GM03348 (cell line): ENCODE data around the gene GCC2.
"Not testable (repeated sequence)": the region's sequence is repeated elsewhere in the genome, so short reads cannot be mapped to it uniquely, and the experiment has no call there.

Source experiments
- DNase-seq: peaks from one replicate; pipeline ENCODE4 v3.0.0; 2012; ENCODE audit warnings: low spot score

GCC2 gene, protein sequence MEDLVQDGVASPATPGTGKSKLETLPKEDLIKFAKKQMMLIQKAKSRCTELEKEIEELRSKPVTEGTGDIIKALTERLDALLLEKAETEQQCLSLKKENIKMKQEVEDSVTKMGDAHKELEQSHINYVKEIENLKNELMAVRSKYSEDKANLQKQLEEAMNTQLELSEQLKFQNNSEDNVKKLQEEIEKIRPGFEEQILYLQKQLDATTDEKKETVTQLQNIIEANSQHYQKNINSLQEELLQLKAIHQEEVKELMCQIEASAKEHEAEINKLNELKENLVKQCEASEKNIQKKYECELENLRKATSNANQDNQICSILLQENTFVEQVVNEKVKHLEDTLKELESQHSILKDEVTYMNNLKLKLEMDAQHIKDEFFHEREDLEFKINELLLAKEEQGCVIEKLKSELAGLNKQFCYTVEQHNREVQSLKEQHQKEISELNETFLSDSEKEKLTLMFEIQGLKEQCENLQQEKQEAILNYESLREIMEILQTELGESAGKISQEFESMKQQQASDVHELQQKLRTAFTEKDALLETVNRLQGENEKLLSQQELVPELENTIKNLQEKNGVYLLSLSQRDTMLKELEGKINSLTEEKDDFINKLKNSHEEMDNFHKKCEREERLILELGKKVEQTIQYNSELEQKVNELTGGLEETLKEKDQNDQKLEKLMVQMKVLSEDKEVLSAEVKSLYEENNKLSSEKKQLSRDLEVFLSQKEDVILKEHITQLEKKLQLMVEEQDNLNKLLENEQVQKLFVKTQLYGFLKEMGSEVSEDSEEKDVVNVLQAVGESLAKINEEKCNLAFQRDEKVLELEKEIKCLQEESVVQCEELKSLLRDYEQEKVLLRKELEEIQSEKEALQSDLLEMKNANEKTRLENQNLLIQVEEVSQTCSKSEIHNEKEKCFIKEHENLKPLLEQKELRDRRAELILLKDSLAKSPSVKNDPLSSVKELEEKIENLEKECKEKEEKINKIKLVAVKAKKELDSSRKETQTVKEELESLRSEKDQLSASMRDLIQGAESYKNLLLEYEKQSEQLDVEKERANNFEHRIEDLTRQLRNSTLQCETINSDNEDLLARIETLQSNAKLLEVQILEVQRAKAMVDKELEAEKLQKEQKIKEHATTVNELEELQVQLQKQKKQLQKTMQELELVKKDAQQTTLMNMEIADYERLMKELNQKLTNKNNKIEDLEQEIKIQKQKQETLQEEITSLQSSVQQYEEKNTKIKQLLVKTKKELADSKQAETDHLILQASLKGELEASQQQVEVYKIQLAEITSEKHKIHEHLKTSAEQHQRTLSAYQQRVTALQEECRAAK (N-terminal part only)

DNA sequence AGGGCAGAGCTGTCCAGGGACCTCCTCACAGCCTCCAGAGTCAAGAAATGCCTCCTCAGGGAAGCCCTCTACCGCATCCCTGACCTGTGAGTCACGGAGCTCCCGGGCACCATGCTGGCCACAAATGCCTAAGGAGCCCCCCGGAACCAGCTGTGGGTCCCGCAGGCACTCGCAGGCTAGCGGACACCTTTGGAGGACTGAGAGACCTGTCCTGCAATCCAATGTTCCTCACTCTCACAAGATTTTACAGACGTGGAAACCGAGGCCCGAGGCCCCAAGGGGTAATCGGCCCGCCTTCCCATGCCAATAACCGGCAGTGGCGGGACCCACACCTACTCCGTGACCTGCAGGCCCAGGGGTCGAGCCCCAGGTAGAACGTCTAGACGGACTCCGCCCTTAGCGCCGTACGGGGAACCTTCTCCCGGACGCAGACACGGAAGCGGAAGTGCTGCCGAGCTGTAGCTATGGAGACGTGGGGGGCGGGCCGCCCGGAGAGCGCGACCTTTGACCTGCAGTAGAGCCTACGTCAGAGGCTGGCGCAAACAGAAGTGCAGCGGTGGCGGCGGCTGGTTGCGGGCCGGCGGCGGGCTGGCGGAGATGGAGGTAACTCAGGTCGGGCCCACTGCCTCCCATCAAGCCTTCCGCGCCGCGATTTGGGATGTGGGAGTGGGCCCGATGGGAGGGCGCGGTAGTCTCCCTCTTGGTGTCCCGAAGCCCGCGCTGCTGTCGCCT, at the start of gene GCC2:
Gene GCC2, plus strand, starts transcription at position 529 of the 732 bp plus-strand sequence. Its CDS starts 69 bp downstream, at position 598.
- peak; percentile 95 for DNase-seq

DNA sequence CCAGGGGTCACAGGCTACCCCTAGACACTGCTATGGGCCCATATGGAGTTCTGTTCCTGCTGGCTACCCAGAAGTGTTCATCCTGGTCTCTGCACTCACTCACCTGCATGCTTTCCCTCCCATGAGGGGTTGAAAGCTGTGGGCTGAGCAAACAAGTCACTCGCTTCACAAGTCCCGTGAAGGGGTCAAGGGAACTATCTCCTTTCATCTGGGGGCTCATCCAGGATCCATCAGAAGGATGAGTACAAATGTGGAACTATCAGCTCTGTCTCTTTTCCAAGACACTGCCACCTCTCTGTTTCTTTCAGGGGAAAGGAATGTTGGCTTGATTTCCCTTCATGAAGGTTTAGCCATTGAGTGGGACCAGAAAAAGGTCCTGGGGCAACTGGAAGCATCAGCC, 49.5 kb upstream of the GCC2 start:
- DNase-seq: no peak

DNA sequence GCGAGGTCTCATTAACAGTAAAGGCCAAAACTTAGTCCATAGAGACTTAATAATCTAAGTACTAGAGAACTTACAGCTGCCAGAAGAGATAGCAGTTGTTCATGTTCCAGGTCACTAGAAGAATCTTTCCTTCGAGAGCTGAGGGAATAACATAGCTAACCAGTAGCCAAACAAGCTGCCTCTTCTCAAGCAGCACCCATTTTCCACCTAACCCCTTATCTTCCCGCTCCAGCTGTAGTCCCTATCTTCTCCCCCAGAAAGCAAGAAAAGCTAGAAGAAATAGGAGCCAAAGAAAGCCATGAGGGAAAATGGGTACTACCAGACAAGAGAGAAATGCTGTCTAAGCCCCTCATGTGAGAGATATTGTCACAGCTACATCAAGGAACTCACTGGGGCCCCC, 47.2 kb upstream of the GCC2 start:
- no peak for DNase-seq

DNA sequence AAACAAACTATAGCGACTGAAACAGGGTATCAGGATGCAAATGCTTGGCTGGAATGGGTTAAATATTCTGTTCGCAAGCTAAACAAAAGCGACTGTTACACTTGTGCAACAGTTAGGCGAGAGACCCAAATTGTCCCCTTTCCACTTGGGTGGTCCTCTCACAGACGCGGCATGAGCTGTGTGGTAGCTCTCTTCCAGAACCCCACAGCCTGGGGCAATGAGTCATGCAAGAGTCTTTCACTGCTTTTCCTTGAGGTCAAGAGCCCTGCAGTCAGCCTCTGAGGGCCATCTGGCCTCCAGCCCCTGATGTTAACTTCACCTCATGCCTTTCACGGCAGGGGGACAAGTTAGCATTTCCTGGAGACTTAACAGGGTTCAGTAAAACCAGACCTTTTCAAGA, 45.5 kb upstream of the GCC2 start:
- no peak for DNase-seq

DNA sequence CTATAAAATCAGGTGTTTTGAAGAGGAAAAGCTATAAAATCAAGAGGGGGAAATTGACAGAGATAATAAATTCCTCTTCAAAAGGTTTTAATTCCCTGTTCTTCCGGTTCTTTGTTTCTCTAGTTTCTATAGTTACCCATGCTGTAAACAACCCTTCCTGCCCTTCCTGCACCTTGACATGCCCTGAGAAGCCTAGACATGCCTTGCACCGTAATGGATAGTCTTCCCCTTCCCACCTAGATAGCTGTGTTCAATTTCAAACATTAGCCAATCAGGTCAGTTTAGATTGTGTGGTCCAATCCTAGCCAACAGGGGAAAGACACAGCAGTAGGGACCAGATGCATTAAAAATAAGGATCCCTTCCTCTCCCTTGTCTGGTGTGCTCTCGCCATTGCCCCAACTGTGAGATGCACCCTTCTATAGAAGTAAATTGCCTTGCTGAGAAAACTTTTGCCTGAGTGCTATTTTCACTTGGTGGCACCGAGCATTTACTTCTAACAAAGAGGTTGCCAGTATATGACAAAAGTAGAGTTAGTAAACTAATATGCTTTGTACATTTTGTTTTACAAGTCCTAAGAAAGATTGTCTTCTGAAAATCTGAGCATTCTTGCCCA, 44.1 kb upstream of the GCC2 start:
- no peak for DNase-seq

DNA sequence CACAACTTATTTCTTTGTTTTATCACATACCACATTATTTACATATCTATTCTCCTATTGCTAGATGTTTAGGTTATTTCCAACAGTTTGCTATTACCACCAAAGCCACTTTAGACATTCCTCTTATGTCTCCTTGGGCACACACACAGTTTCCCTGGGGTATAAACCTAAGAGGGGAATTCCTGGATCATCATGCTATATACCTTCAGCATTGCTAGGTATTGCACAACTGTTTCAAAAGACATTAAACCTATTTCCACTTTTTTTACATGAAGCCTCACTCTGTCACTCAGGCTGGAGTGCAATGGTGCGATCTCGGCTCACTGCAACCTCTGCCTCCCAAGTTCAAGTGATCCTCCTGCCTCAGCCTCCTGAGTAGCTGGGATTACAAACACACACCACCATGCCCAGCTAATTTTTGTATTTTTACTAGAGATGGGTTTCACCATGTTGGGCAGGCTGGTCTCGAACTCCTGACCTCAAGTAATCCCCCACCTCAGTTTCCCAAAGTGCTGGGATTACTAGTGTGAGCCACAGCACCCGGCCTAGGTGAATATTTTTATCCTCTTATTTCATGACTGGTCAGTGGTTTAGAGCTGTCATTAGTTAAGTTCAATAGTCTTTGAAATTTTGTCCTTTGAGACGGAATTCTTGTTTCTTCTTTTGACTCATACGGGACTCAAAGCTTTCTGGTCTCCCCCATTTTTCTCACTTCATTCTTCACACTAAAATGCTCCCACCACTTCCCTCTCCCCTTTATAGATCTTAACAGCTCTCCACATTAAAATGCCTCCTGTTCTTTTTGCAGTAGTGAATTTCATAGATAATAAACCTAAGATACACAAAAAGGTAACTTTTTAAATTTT, 40.9 kb upstream of the GCC2 start:
- DNase-seq: no peak

DNA sequence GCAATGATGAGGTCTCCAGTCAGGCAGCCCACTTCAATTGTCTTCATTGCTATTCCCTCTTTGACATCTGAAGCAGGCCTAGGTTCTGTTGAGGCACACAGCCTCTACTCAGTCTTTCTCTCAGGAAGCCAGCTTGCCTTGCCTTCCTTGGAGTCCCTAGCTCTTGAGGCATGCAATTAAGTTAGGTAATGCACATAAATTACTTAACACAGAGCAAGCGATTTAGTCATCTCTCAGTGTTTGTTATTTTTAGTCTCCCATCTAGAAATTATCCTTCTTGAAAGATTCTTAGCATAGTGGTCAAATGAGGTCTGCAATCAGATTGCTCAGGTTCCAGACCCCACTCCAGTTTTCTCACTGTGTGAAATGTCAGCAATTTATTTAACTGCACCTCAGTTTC, 39.2 kb upstream of the GCC2 start:
- no peak for DNase-seq

DNA sequence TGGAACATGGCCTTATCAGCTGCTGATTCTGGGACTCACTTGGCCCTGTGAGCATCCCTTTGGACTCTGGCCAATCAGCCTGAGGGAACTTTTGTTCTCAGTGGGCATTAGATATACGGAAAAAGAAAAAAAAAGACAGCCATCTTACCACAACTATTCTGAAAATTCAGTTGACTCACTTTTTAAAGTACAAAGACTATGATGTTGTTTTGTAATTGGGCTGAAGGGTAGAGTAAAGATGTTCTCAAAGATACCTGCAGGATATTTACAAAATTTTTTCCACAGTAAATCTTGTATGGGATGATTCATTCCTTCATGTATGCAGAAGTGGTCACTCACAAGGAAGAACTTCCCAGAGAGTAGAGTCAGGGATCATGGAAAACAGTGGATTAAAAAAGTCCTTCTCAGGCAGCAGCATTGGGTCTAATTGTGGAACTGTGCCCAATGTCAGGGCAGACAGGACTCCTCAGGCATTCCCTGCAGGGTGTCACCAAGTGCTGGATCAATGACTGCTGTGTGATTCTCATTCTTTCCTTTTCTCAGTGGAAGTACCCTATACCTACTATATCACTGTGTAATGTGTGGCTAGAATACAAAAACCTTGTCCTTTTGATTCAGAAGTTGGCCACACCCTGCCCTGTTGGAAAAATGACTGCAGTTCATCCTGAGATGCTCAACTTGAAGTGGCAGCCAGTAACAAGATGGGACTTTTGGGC, 35.9 kb upstream of the GCC2 start:
- peak; percentile 23 for DNase-seq

DNA sequence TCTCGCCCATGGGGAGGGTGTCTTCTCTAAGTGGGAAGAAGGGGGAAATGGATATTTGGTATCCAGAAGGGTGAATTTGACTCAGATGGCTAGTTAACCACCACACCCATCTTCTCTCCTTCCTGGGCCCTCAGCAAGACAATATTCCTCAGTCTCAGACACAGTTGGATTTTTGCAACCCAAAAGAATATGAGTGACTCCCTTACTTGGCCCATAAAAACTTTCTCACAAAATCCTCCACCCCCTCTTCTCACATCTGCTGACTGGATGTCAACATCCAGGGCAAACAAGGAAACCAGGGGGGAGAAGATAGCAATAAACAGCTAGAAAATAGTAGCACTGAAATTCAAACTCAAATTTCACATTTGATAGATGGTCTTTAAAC, 35.3 kb upstream of the GCC2 start:
- DNase-seq: no peak

DNA sequence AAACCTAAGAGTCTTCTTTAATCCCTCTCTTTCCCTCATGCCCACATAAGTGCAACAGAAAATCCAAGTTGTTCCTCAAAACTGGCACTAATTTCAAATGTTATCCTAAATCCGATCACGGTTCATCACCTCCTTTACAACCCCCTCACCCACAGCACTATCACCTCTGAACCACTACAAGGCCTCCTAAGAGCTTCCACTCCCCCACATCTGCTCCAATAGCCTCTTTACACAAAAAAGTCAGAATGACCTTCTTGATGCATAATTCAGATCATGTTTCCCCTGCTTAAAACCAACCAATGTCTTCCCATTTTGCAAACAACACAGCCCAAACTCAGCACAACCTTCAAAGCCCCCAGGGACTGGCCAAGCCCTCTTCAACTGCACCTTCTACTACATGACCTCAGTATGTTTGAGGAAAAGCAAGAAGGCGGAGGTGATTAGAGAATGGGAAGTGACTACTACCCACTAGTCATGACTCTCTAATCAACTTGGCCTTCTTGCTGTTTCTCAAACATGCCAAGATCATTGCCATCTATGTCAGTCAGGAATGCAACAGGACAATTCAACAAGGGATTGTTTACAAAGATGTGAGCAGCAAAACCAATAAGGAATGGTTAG, 34.6 kb upstream of the GCC2 start:
- DNase-seq: no peak

DNA sequence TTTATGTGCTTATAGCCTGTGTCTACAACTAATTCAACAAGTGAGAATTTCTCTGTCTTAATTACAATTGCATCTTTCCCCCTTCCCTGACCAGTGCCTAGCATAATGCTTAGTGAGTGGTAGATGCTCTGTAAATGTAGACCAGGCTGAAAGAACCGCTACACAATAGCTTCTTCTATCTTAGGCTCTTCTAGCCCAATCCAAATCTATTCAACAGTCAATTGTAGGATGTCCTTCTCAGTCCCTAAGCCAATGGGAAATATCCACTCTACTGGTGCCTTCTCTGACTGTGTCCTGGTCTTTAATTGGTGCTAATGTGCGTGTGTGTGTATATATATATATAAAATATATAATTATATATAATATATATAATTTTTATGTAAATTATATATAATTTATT, 34.1 kb upstream of the GCC2 start:
- DNase-seq: no peak

DNA sequence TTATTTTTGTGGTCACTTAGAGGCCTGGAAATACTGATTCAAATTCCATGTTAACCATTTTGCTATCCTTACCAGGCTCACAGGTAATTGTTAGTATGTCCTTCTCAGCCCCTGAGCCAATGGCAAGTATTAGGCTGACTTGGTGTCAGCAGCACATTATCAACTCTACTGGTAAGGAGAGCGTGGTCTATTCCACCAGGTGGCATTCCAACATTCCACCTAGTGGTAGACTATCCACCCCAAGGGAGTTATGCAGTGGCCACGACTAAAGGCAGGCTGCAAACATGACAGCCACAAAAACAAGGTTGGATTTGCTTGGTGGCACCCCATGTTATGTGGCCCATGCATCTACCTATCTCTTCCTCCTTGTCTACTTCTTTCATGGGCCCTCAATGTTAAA, 31.8 kb upstream of the GCC2 start:
- DNase-seq: no peak

DNA sequence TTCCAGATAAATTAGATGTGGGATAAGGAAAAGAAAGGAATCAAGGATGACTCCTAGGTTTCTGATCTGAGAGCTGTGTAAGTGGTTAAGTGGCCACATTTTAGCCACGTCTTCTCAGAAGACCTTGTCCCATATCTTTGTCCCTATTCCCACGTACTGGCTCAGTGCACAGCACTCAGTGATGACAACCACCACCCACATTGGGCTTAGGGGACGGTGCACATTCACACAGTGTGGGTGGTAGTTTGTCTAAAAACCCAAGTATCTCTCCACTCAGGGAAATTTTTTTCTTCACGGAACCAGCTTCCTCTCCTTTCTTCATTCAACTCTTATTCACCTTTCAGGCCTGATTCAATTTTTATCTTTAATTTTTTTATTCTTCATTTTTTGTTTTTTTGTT, 30.6 kb upstream of the GCC2 start:
- DNase-seq: no peak

DNA sequence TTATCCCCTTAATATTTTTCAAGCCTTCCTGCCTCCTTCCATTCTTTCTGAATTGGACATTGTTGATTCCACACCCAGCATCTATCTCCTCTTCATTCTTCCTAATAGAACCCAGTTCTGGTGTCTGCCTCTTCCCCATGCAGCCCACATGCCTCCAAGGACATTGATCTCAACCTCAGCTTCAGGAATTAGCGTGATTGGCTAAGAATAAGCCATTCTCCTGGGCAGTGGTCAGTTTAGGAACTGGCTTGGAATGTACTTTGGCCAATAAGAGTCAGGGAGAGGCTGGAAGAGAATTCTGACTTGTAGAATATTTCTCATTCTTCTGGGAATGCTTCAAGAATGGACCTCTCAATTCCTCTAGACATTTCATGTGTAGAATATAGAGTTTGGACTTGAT, 25.9 kb upstream of the GCC2 start:
- no peak for DNase-seq

DNA sequence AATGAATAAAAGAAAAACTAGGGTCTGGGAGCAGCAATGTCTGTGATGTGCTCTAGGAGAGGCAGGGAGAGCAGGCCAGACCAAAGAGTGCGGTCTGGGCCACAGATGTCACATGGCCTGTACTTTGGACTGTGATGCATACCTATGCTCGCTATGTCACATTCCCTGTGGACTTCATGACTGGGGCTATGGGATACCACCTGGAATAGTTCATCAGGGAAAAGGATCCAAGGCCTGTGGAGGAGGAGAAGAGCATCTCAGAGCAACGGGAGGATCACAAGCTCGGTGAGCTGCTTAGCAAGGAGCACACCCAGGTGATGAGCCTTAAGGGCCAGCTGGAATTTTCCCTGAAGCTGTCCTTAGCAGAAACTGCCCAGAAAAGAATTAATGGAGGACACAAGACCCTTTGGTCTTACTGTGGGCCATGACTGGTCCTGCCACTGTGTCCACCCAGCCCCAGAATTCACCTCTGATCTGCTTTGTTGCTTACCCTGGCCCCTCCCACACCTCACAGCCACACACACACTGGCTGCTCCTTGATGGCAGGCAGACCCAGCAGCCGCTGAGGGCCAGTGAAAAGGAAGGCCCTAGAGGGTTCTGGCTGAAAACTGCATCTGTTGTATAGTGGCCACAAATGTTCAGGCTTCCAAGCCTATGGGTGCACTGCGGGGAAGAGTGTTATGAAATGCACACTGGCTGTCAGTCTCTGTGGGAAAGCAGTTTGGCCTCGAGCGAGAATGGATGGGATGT, 25.3 kb upstream of the GCC2 start:
- DNase-seq: no peak

DNA sequence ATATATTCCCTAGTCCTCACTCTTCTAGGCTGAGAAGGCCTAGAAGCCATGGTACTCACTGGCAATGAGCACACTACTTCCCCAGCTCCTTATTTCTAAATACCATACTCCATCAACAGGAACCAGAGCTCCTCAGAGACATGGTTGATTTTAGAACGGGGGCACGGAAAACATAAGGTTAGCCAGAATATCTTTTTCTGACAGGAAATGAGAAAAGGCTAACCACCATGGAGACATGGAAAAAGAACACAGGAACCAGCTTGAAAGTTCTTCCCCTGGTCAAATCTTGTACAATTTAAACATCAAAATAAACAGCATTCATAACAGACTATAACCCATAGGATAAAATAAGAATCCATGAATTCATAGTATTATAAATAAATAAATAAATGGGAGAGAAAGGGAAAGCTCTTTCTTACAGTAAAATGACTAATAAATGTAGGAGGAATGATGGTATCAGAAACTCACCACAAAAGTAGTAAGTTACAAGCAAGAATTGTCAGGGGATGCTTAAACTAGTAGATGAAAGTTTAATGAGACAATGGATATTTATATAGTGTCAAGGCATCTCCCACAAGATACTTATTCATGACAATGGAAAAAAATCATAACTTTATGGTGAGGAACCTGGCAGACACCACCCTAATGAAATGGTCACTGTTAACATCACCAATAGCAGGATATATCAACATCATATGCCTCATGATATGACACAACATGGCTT, 20.6 kb upstream of the GCC2 start:
- no peak for DNase-seq

DNA sequence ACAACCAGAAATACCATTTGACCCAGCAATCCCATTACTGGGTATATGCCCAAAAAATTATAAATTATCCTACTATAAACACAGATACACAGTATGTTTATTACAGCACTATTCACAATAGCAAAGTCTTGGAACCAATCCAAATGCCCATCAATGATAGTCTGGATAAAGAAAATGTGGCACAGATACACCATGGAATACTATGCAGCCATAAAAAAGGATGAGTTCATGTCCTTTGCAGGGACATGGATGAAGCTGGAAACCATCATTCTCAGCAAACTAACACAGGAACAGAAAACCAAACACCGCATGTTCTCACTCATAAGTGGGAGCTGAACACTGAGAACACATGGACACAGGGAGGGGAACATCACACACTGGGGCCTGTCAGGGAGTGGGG, 13.4 kb upstream of the GCC2 start:
- not testable (repeated sequence) for DNase-seq

DNA sequence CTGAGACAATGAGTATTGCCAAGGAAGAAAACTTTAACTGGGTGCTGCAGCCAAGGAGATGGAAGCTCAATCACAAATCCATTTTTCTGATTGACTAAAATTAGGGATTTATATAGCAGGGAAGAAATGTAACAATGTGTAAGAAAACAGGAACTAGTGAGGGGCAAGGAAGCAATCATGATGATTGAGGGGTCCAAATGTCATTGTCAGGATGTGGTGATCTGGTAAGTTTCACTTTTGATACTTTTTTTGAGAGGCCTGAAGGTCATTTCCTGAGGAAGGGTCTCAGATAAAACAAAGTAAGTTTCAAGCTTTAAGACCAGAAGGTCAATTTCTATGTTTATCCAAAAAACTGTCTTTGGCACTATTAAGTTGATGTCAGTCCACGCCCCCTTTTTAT, 12.0 kb upstream of the GCC2 start:
- DNase-seq: no peak
